ENCODE data around the gene ZNF407.

DNA sequence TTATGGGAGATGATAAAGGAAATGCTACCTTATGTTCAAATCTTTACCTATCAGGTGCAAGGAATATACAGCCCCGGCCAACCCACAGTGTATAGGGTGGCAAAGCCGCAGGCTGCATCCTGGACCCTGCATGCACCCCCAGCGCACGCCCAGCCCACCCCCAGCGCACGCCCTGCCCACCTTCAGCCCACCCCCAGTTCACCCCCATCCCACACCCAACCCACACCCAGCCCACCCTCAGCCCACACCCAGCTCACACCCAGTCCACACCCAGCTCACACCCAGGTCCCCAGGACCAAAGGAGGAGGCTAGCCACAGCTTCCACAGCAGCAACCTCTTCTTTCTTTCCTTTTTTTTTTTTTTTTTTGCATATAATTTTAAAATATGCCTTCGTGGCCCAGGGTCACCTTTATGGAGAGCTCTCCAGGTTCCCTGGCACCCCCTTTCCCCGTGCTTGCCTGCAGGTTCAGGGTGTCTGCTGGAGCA is 490.4 kb downstream of the ZNF407 start:
- TF ChIP-seq, protein P1, sequence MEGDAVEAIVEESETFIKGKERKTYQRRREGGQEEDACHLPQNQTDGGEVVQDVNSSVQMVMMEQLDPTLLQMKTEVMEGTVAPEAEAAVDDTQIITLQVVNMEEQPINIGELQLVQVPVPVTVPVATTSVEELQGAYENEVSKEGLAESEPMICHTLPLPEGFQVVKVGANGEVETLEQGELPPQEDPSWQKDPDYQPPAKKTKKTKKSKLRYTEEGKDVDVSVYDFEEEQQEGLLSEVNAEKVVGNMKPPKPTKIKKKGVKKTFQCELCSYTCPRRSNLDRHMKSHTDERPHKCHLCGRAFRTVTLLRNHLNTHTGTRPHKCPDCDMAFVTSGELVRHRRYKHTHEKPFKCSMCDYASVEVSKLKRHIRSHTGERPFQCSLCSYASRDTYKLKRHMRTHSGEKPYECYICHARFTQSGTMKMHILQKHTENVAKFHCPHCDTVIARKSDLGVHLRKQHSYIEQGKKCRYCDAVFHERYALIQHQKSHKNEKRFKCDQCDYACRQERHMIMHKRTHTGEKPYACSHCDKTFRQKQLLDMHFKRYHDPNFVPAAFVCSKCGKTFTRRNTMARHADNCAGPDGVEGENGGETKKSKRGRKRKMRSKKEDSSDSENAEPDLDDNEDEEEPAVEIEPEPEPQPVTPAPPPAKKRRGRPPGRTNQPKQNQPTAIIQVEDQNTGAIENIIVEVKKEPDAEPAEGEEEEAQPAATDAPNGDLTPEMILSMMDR (IDR thresholded peaks at IDR 0.05), result no peak
- no peak for TF ChIP-seq POLR2A (IDR thresholded peaks at IDR 0.05)

Measured in testis (tissue), 2 donors.